ENCODE results near the gene EPC2. TPM values are rescaled to one million over a fixed set of nuclear protein-coding genes. Genes with fewer than 3 reads are reported as not detected.

The EPC2 gene
- total RNA-seq, 1 experiment from 2014 or later: 32.4 TPM

- peaks cover 21% of the 10 kb centered on the region for H3K4me1 ChIP-seq (ENCODE audit: insufficient read depth, low read length, poor library complexity, severe bottlenecking)
- ChIA-PET CTCF (no interaction called here), POLR2A (ENCODE audit: low non-redundant PET) (no interaction called here)
- no peak for DNase-seq (ENCODE audit: low spot score)
- intact Hi-C loops (cut with micrococcal nuclease; ENCODE audit: unreplicated experiment): no loop called here
- H3K27ac ChIP-seq (ENCODE audit: low read depth, low read length, poor library complexity, severe bottlenecking): no peak overlapping the region
- no peaks in the 10 kb centered on the region for H3K9me3 ChIP-seq (ENCODE audit: low read depth, low read length, poor library complexity, severe bottlenecking)
- H3K27me3 ChIP-seq (replicated peaks; ENCODE audit: insufficient read depth, low read depth, low read length, poor library complexity): no peaks in the 10 kb centered on the region
- no peaks in the 10 kb centered on the region for H3K36me3 ChIP-seq (ENCODE audit: insufficient read depth, low read length, poor library complexity, severe bottlenecking)
- no TSS peak for BruUV-seq (replicated peaks)
- no peak for TF ChIP-seq CTCF (conservative IDR thresholded peaks at IDR 0.05; ENCODE audit: low read depth, low read length)
- no peak for TF ChIP-seq EZH2 (IDR thresholded peaks at IDR 0.05; ENCODE audit: borderline replicate concordance, low read depth, low read length, poor library complexity, severe bottlenecking)
- no peak overlapping the region for H3K4me3 ChIP-seq (ENCODE audit: low read depth, low read length, poor library complexity, severe bottlenecking)
These were observed 74.7 kb downstream of the EPC2 start for GRCh38 chr2:148719195-148719749.

- no peak for DNase-seq (ENCODE audit: low spot score)
- intact Hi-C loops (cut with micrococcal nuclease; ENCODE audit: unreplicated experiment): no loop called here
- H3K27ac ChIP-seq (ENCODE audit: low read depth, low read length, poor library complexity, severe bottlenecking): peak overlapping the region; percentile 46
- BruUV-seq (replicated peaks): no TSS peak
- no peaks in the 10 kb centered on the region for H3K27me3 ChIP-seq (replicated peaks; ENCODE audit: insufficient read depth, low read depth, low read length, poor library complexity)
- no peaks in the 10 kb centered on the region for H3K9me3 ChIP-seq (ENCODE audit: low read depth, low read length, poor library complexity, severe bottlenecking)
- peaks cover 21% of the 10 kb centered on the region for H3K4me1 ChIP-seq (ENCODE audit: insufficient read depth, low read length, poor library complexity, severe bottlenecking)
- H3K36me3 ChIP-seq (ENCODE audit: insufficient read depth, low read length, poor library complexity, severe bottlenecking): no peaks in the 10 kb centered on the region
- TF ChIP-seq EZH2 (IDR thresholded peaks at IDR 0.05; ENCODE audit: borderline replicate concordance, low read depth, low read length, poor library complexity, severe bottlenecking): no peak
- no peak for TF ChIP-seq CTCF (conservative IDR thresholded peaks at IDR 0.05; ENCODE audit: low read depth, low read length)
- ChIA-PET CTCF (no interaction called here), POLR2A (ENCODE audit: low non-redundant PET) (no interaction called here)
- H3K4me3 ChIP-seq (ENCODE audit: low read depth, low read length, poor library complexity, severe bottlenecking): no peak overlapping the region
These were observed 75.4 kb downstream of the EPC2 start for GRCh38 chr2:148719941-148720436.

GRCh38 chr2:148720501-148721001 is 76.0 kb downstream of the EPC2 start:
- TF ChIP-seq CTCF (conservative IDR thresholded peaks at IDR 0.05; ENCODE audit: low read depth, low read length): no peak
- TF ChIP-seq EZH2 (IDR thresholded peaks at IDR 0.05; ENCODE audit: borderline replicate concordance, low read depth, low read length, poor library complexity, severe bottlenecking): no peak
- Histone ChIP-seq H3K27ac (ENCODE audit: low read depth, low read length, poor library complexity, severe bottlenecking) (peak overlapping the region; percentile 46), H3K36me3 (ENCODE audit: insufficient read depth, low read length, poor library complexity, severe bottlenecking) (no peaks in the 10 kb centered on the region), H3K4me3 (ENCODE audit: low read depth, low read length, poor library complexity, severe bottlenecking) (peak overlapping the region; percentile 32), H3K4me1 (ENCODE audit: insufficient read depth, low read length, poor library complexity, severe bottlenecking) (peaks cover 21% of the 10 kb centered on the region), H3K9me3 (ENCODE audit: low read depth, low read length, poor library complexity, severe bottlenecking) (no peaks in the 10 kb centered on the region), H3K27me3 (replicated peaks; ENCODE audit: insufficient read depth, low read depth, low read length, poor library complexity) (no peaks in the 10 kb centered on the region)
- CTCF ChIA-PET: no interaction called here
- POLR2A ChIA-PET (ENCODE audit: low non-redundant PET): no interaction called here
- DNase-seq (ENCODE audit: low spot score): peak; percentile 70
- no TSS peak for BruUV-seq (replicated peaks)
- intact Hi-C loops (cut with micrococcal nuclease; ENCODE audit: unreplicated experiment): no loop called here
